Memory B cell (primary cell): Measurements from ENCODE around the gene TRNP1.
A peak's percentile ranks its signal among the peaks of the same experiment; 100 is the strongest.

Source experiments
- ATAC-seq: fragments of 150-1000 bp; cut with Tn5 transposase; 2 replicates; pipeline ENCODE4 v1.10.0; 2021; ENCODE audit warnings: low read depth, mild to moderate bottlenecking, moderate library complexity
- DNase-seq, 2 donors: peaks; one replicate each; pipeline ENCODE4 v3.0.0; 2022; ENCODE audit warnings: low spot score in 2 of 2
- H3K27ac Mint-ChIP-seq: one replicate; pipeline ENCODE4 v1.8.0; 2022; ENCODE audit warnings: mild to moderate bottlenecking, moderate library complexity, mixed read lengths
- H3K27me3 Mint-ChIP-seq: one replicate; pipeline ENCODE4 v1.8.0; 2022; ENCODE audit warnings: mixed read lengths
- H3K36me3 Mint-ChIP-seq: one replicate; pipeline ENCODE4 v1.8.0; 2022; ENCODE audit warnings: mild to moderate bottlenecking, mixed read lengths
- H3K4me1 Mint-ChIP-seq: one replicate; pipeline ENCODE4 v1.8.0; 2022; ENCODE audit warnings: mixed read lengths
- H3K4me3 Mint-ChIP-seq: one replicate; pipeline ENCODE4 v1.8.0; 2022; ENCODE audit warnings: mild to moderate bottlenecking, moderate library complexity, mixed read lengths
- H3K9me3 Mint-ChIP-seq: one replicate; pipeline ENCODE4 v1.8.0; 2022; ENCODE audit warnings: mixed read lengths

The TRNP1 gene

DNA sequence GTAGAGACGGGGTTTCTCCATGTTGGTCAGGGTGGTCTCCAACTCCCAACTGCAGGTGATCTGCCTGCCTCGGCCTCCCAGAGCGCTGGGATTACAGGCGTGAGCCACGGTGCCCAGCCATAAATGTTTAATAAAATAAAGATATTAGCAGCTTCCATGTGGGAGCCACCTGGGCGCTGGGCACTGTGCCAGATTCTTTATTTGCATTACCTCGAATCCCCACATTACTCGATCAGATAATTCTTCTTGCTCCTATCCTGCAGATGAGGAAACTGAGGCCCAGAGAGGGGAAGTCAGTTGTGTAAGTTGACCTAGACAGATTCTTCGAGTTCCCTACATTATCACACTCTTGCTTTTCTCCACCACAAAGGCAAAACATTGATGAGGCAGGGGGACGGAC is 44.0 kb downstream of the TRNP1 start:
- Mint-ChIP-seq H3K36me3 (no peaks in the 10 kb centered on the region), H3K27me3 (peaks cover 14% of the 10 kb centered on the region), H3K9me3 (no peaks in the 10 kb centered on the region), H3K27ac (no peak overlapping the region), H3K4me1 (no peaks in the 10 kb centered on the region), H3K4me3 (no peak overlapping the region)
- no peak for DNase-seq
- ATAC-seq = no peak

DNA sequence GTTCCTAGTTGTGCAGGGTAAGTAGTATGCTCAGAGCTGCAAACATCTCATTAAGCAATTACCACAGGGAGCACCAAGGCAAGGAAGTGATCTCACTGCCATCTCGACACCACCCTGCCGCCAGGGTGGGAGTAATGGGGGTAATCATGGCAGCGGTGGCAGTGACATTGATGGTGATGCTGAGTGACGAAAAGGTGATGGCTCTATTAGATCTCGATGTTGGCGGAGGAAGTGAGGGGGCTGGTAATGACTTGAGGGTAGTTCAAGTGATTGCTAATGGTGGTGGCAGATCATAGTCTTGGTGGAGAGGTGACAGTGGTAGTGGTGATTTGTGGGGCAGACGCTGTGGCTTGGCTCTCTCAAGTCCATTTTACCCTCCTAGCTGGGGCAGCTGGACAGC is 44.5 kb downstream of the TRNP1 start:
- Mint-ChIP-seq H3K36me3 (no peaks in the 10 kb centered on the region), H3K27me3 (peaks cover 14% of the 10 kb centered on the region), H3K4me1 (no peaks in the 10 kb centered on the region), H3K9me3 (no peaks in the 10 kb centered on the region), H3K4me3 (no peak overlapping the region), H3K27ac (no peak overlapping the region)
- ATAC-seq (no peak), DNase-seq (no peak)

DNA sequence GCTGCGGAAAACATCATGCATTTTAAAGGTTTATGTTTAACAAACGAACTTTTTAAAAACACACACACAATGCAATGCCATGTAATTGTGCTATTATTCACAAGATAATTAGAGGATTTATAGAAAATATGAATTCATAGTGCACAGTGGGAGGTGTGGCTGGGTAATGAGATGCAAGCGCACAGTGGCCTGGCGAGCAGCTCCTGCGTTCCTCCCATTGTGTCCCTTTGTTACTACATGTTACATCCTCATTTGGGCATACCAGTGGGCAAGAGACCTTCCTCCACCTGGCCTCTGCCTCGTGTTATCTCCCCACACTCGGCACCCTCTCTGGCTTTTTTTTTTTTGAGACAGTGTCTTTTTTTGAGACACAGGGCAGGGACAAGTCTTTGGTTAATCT is 49.2 kb downstream of the TRNP1 start:
- Mint-ChIP-seq H3K4me1 (peaks cover 11% of the 10 kb centered on the region), H3K36me3 (no peaks in the 10 kb centered on the region), H3K9me3 (no peaks in the 10 kb centered on the region), H3K4me3 (no peak overlapping the region), H3K27me3 (peaks cover 14% of the 10 kb centered on the region), H3K27ac (no peak overlapping the region)
- DNase-seq = no peak
- ATAC-seq = no peak

DNA sequence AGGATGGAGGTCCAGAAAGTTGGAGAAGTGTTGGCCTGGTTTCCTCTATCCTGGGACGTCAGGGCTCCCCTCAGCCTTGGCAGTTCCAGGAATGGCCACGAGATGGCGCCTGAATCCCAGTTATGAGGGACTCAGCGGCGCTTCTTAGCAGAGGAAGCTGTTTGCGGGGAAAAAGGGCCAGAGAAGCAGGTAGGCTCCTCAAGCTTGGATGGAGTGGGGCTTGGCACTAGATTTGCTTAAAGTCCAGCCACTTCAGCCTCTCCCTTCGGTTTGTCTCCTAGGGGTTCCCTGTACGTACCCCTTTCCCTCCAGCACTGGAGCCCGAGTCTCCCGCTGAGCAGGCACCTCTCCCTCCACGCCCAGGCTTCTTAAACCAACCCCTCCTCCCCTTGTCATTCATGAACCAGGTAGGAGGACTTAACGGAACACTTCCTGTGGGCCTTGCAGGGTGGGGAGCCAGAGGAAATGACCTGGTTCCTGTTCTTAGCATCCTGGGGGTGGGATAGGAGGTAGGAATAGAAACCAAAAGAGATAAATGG is 51.2 kb downstream of the TRNP1 start:
- H3K9me3 Mint-ChIP-seq = no peaks in the 10 kb centered on the region
- peak overlapping the region; percentile 28 for H3K4me3 Mint-ChIP-seq
- ATAC-seq (peak; percentile 89), DNase-seq (peak; percentile 90 to 98)
- H3K27ac Mint-ChIP-seq = no peak overlapping the region
- H3K27me3 Mint-ChIP-seq = peaks cover 7% of the 10 kb centered on the region
- peaks cover 16% of the 10 kb centered on the region for H3K4me1 Mint-ChIP-seq
- no peaks in the 10 kb centered on the region for H3K36me3 Mint-ChIP-seq

DNA sequence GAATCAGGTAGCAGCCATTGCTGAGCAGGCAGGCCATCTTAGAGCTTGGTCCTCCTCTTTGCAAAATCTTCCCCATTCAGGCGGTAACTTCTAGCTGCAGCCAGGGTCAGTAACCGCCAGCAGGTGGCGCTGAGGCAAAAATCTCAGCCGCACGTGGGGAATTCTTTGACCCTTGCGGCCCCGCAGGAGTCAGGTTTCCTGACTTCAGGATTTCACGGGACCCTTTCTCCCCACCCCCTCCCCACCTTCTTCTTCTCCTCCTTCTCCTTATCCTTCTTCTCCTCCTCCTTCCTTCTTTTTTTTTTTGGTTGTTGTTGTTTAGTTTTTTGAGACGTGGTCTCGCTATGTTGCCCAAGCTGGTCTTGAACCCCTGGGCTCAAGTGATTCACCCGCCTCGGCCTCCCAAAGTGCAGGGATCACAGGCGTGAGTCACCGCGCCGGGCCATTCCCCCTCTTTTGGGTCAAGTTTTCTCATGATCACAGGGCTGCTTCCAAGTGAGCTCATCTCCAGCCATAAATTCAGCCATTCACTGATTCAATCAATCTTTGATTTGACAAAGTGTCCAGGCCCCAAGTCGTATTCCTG is 52.6 kb downstream of the TRNP1 start:
- Mint-ChIP-seq H3K4me1 (peaks cover 16% of the 10 kb centered on the region), H3K36me3 (no peaks in the 10 kb centered on the region), H3K9me3 (no peaks in the 10 kb centered on the region), H3K27me3 (peaks cover 3% of the 10 kb centered on the region), H3K27ac (no peak overlapping the region), H3K4me3 (no peak overlapping the region)
- DNase-seq = peak; percentile 58 to 66
- peak; percentile 62 for ATAC-seq

DNA sequence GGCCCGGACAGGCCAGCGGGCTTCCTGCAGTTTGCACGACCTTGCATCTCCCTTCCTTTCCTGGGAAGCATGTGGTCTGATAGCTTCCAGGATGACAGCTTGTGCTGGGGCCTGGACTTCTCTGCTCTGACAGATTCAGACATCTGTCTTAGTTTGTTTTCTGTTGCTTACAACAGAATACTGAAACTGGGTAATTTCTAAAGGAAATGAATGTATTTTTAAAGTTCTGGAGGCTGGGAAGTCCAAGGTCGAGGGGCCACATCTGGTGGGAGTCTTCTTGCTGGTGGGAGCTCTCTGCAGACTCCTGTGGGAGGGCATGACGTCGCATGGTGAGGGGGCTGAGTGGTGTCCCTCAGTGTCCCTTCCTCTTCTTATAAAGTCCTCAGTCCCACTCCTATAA is 54.4 kb downstream of the TRNP1 start:
- Mint-ChIP-seq H3K27me3 (no peaks in the 10 kb centered on the region), H3K4me1 (peaks cover 16% of the 10 kb centered on the region), H3K27ac (no peak overlapping the region), H3K9me3 (no peaks in the 10 kb centered on the region), H3K36me3 (no peaks in the 10 kb centered on the region), H3K4me3 (no peak overlapping the region)
- no peak for DNase-seq
- no peak for ATAC-seq

DNA sequence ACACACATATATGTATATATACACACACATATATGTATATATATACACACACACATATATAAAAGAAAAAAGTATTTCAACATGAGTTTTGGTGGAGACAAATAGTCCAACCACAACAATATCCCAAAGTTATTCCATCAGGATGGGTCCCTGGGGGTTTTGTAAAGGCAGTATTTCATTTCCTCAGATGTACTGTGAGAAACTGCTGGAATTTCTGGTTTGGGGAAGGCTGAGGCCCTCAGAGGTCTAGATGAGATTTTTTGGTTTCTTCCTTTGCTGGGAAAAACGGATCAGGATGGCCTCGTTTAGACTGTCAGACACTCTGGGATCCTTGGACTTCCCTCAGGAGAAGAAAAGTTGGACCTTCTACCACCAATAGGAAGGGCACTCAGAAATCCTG is 55.6 kb downstream of the TRNP1 start:
- Mint-ChIP-seq H3K9me3 (no peaks in the 10 kb centered on the region), H3K4me3 (no peak overlapping the region), H3K27ac (no peak overlapping the region), H3K36me3 (no peaks in the 10 kb centered on the region), H3K4me1 (peaks cover 16% of the 10 kb centered on the region), H3K27me3 (no peaks in the 10 kb centered on the region)
- no peak for ATAC-seq
- no peak for DNase-seq

DNA sequence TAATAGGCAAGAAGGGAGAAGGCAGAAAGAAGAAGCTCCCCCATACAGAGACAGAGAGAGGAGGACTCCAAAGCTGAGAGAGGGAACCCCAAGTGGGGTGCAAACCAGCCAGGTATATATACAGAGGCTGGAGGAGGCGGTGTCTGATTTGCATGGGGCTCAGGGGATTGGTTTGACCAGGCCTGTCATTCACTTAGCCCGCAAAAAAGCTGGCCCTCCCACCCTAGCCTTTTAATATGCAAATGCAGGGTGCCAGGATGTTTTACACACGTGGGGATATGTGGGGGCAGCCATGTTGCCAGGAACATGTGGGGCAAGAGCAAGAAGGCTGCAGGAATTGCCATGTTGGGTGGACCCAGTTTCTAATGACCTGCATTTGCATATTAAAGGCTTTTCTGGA is 56.1 kb downstream of the TRNP1 start:
- no peak overlapping the region for H3K4me3 Mint-ChIP-seq
- H3K9me3 Mint-ChIP-seq = no peaks in the 10 kb centered on the region
- H3K4me1 Mint-ChIP-seq = peaks cover 12% of the 10 kb centered on the region
- H3K27ac Mint-ChIP-seq = no peak overlapping the region
- no peaks in the 10 kb centered on the region for H3K27me3 Mint-ChIP-seq
- H3K36me3 Mint-ChIP-seq = no peaks in the 10 kb centered on the region
- DNase-seq (no peak), ATAC-seq (no peak)
